Thyroid gland (tissue), 4 donors: ENCODE data around the gene TAF6L.

ENCODE experiments used
- POLR2A ChIP-seq, 2 donors: fragments of 450-650 bp; IDR thresholded peaks; one replicate each; pipeline ENCODE4 v1.6.1; 2017; ENCODE audit warnings: antibody characterized with exemption in 2 of 2, mild to moderate bottlenecking in 2 of 2, moderate library complexity in 1 of 2
- TF ChIP-seq, protein P1 (sequence below), 6 experiments: fragments of 200-600 bp in 3 of 6; fragments of 450-650 bp in 3 of 6; sonication (generic) in 3 of 6; IDR thresholded peaks; one replicate each; pipeline ENCODE4 v1.5.1; 2016 to 2019; ENCODE audit warnings: antibody characterized with exemption in 6 of 6, mild to moderate bottlenecking in 2 of 6, inconsistent platforms in 1 of 6, moderate library complexity in 1 of 6

GRCh38 chr11:62794201-62794775 lies 23.1 kb downstream of the TAF6L start:
- TF ChIP-seq, protein P1, sequence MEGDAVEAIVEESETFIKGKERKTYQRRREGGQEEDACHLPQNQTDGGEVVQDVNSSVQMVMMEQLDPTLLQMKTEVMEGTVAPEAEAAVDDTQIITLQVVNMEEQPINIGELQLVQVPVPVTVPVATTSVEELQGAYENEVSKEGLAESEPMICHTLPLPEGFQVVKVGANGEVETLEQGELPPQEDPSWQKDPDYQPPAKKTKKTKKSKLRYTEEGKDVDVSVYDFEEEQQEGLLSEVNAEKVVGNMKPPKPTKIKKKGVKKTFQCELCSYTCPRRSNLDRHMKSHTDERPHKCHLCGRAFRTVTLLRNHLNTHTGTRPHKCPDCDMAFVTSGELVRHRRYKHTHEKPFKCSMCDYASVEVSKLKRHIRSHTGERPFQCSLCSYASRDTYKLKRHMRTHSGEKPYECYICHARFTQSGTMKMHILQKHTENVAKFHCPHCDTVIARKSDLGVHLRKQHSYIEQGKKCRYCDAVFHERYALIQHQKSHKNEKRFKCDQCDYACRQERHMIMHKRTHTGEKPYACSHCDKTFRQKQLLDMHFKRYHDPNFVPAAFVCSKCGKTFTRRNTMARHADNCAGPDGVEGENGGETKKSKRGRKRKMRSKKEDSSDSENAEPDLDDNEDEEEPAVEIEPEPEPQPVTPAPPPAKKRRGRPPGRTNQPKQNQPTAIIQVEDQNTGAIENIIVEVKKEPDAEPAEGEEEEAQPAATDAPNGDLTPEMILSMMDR (IDR thresholded peaks at IDR 0.05) = no peak
- no peak for TF ChIP-seq POLR2A (IDR thresholded peaks at IDR 0.05)
